ENCODE results near the gene APH1B.

DNA sequence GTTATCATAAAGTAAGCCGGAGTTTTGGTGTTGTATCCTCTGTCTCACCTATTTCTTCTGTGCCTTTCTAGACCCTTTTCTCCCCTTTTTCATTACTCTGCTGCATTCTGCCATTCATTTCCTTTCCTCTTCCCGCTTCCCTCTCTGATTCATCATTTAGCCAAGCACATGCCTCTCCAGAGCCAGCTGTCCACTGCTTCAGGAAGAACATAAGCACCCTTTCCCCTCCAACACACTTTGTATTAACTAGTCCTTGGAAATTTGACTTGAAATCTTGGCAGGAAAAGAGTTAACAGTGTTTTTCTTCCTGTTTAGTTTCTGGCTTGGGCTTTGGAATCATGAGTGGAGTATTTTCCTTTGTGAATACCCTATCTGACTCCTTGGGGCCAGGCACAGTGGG is 9.7 kb downstream of the APH1B start:
- TF ChIP-seq EP300 (IDR thresholded peaks at IDR 0.05; ENCODE audit: borderline replicate concordance) (no peak), YY1 (IDR thresholded peaks at IDR 0.05; ENCODE audit: low read depth) (no peak), EGR1 (IDR thresholded peaks at IDR 0.05) (no peak), FOXM1 (IDR thresholded peaks at IDR 0.05; ENCODE audit: borderline replicate concordance, low read depth) (no peak), RAD21 (IDR thresholded peaks at IDR 0.05; ENCODE audit: low read depth) (no peak), TAF1 (IDR thresholded peaks at IDR 0.05; ENCODE audit: low read depth) (no peak), CEBPB (IDR thresholded peaks at IDR 0.05) (no peak), TEAD4 (IDR thresholded peaks at IDR 0.05) (no peak)
- TF ChIP-seq, protein P1, sequence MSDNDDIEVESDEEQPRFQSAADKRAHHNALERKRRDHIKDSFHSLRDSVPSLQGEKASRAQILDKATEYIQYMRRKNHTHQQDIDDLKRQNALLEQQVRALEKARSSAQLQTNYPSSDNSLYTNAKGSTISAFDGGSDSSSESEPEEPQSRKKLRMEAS (IDR thresholded peaks at IDR 0.05) = no peak
- TF ChIP-seq, protein P2, sequence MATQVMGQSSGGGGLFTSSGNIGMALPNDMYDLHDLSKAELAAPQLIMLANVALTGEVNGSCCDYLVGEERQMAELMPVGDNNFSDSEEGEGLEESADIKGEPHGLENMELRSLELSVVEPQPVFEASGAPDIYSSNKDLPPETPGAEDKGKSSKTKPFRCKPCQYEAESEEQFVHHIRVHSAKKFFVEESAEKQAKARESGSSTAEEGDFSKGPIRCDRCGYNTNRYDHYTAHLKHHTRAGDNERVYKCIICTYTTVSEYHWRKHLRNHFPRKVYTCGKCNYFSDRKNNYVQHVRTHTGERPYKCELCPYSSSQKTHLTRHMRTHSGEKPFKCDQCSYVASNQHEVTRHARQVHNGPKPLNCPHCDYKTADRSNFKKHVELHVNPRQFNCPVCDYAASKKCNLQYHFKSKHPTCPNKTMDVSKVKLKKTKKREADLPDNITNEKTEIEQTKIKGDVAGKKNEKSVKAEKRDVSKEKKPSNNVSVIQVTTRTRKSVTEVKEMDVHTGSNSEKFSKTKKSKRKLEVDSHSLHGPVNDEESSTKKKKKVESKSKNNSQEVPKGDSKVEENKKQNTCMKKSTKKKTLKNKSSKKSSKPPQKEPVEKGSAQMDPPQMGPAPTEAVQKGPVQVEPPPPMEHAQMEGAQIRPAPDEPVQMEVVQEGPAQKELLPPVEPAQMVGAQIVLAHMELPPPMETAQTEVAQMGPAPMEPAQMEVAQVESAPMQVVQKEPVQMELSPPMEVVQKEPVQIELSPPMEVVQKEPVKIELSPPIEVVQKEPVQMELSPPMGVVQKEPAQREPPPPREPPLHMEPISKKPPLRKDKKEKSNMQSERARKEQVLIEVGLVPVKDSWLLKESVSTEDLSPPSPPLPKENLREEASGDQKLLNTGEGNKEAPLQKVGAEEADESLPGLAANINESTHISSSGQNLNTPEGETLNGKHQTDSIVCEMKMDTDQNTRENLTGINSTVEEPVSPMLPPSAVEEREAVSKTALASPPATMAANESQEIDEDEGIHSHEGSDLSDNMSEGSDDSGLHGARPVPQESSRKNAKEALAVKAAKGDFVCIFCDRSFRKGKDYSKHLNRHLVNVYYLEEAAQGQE (IDR thresholded peaks at IDR 0.05; ENCODE audit: low read depth) = no peak
- TF ChIP-seq, protein P3, sequence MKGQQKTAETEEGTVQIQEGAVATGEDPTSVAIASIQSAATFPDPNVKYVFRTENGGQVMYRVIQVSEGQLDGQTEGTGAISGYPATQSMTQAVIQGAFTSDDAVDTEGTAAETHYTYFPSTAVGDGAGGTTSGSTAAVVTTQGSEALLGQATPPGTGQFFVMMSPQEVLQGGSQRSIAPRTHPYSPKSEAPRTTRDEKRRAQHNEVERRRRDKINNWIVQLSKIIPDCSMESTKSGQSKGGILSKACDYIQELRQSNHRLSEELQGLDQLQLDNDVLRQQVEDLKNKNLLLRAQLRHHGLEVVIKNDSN (IDR thresholded peaks at IDR 0.05) = no peak

All from Ishikawa (cell line).